HepG2 (cell line): ENCODE data around the gene DCLK1. TPM values are rescaled to one million over a fixed set of nuclear protein-coding genes. Genes with fewer than 3 reads are reported as not detected.

ENCODE experiments used
- ATAC-seq: fragments of 200-7000 bp; cut with Tn5 transposase; 3 replicates; pipeline ENCODE4 v1.9.1; 2020; ENCODE audit warnings: mild to moderate bottlenecking, moderate library complexity
- BruUV-seq: library from RNA; stranded (reverse); fragments of 400-500 nt; replicated peaks from 2 replicates; lab custom pipeline; 2021; lab: Mats Ljungman, UMichigan
- CTCF ChIA-PET: fragments of 300-600 bp; formaldehyde crosslinking; extraction: SDS; loops from one replicate; lab custom pipeline; 2021; ENCODE audit warnings: low total read pairs, inconsistent platforms, low intra/inter-chr PET ratio; lab: Yijun Ruan, JAX
- POLR2A ChIA-PET: fragments of 350-600 bp; sonication (Branson Sonifier 250); formaldehyde crosslinking; loops from one replicate; lab custom pipeline; 2020; ENCODE audit warnings: antibody characterized with exemption, inconsistent platforms; lab: Yijun Ruan, JAX
- DNase-seq: peaks from one replicate; pipeline ENCODE4 v3.0.0-alpha.2; 2015; ENCODE audit warnings: low spot score
- FAIRE-seq: peaks from 3 replicates; lab custom pipeline; 2011; peaks lifted over from hg19 to GRCh38; lab: Jason Lieb, UNC
- H2AFZ ChIP-seq: one replicate; pipeline ENCODE4 v1.6.1; 2011; ENCODE audit warnings: low read length, inconsistent platforms
- H3K27ac ChIP-seq: fragments of 300-600 bp; 3 replicates; pipeline ENCODE4 v1.8.0; 2011; ENCODE audit warnings: mixed run types, mild to moderate bottlenecking, mixed read lengths, low read length, inconsistent platforms; ENCODE audit not compliant: insufficient read depth; ENCODE audit errors: extremely low read length
- H3K27me3 ChIP-seq, 2 experiments: fragments of 200-600 bp in 1 of 2; 2 replicates in 1 of 2; 3 replicates in 1 of 2; pipeline versions ENCODE4 v1.6.0 to v1.8.0; 2011; ENCODE audit warnings: low read length in 2 of 2, mild to moderate bottlenecking in 2 of 2, moderate library complexity in 2 of 2, inconsistent platforms in 1 of 2; ENCODE audit not compliant: insufficient read depth in 2 of 2, control insufficient read depth in 1 of 2
- H3K36me3 ChIP-seq, 2 experiments: fragments of 200-600 bp in 1 of 2; replicated peaks in 1 of 2; 2 replicates in 1 of 2; 3 replicates in 1 of 2; pipeline versions ENCODE4 v1.5.1 to v1.8.0; 2011; ENCODE audit warnings: low read length in 2 of 2, inconsistent platforms in 1 of 2; ENCODE audit not compliant: insufficient read depth in 2 of 2, control insufficient read depth in 1 of 2
- H3K4me1 ChIP-seq: 2 replicates; pipeline ENCODE4 v1.5.1; 2012; ENCODE audit warnings: low read length, inconsistent platforms; ENCODE audit not compliant: insufficient read depth
- H3K4me2 ChIP-seq: 2 replicates; pipeline ENCODE4 v1.6.0; 2011; ENCODE audit warnings: low read depth, low read length, inconsistent platforms
- H3K4me3 ChIP-seq, 3 experiments: fragments of 200-600 bp in 1 of 3; sonication (generic), shearing (Covaris generic) in 1 of 3; replicated peaks in 1 of 3; 2 replicates each; pipeline ENCODE4 v1.5.1; 2011 to 2016; ENCODE audit warnings: low read length in 3 of 3, inconsistent platforms in 2 of 3, low read depth in 2 of 3, mild to moderate bottlenecking in 2 of 3, control low read depth in 1 of 3, mixed read lengths in 1 of 3; ENCODE audit not compliant: insufficient read depth in 1 of 3
- H3K79me2 ChIP-seq: one replicate; pipeline ENCODE4 v1.6.1; 2011; ENCODE audit warnings: low read length, inconsistent platforms; ENCODE audit not compliant: insufficient read depth
- H3K9ac ChIP-seq: 2 replicates; pipeline ENCODE4 v1.6.0; 2011; ENCODE audit warnings: mild to moderate bottlenecking, low read depth, low read length, inconsistent platforms; ENCODE audit not compliant: insufficient read depth
- H3K9me3 ChIP-seq: 2 replicates; pipeline ENCODE4 v1.5.1; 2012; ENCODE audit warnings: mild to moderate bottlenecking, low read length
- H4K20me1 ChIP-seq: 2 replicates; pipeline ENCODE4 v1.6.0; 2011; ENCODE audit warnings: inconsistent platforms, mild to moderate bottlenecking, low read length, moderate library complexity; ENCODE audit not compliant: insufficient read depth
- ARID2 ChIP-seq: sonication (generic); formaldehyde crosslinking; IDR thresholded peaks from 2 replicates; pipeline ENCODE4 v1.8.1; 2022; ENCODE audit warnings: mild to moderate bottlenecking, missing genetic modification reagents, borderline replicate concordance
- BCL6 ChIP-seq: IDR thresholded peaks from 2 replicates; pipeline ENCODE4 v1.6.1; 2016; ENCODE audit warnings: missing genetic modification reagents, missing compliant biosample characterization
- EZH2 ChIP-seq: conservative IDR thresholded peaks from 2 replicates; pipeline ENCODE4 v1.6.1; 2012; ENCODE audit warnings: mild to moderate bottlenecking, low read depth, low read length, moderate library complexity
- ZNF224 ChIP-seq: sonication (generic); formaldehyde crosslinking; IDR thresholded peaks from 2 replicates; pipeline ENCODE4 v1.5.0; 2020; ENCODE audit warnings: mild to moderate bottlenecking, missing genetic modification reagents
- ZNF33A ChIP-seq: sonication (generic); formaldehyde crosslinking; IDR thresholded peaks from 2 replicates; pipeline ENCODE4 v1.5.1; 2020; ENCODE audit warnings: missing genetic modification reagents, mild to moderate bottlenecking, moderate library complexity, borderline replicate concordance
- WGBS: methylation state at CpG from one replicate; pipeline ENCODE4 v1.1.6; 2017; ENCODE audit warnings: low lambda C conversion rate; 5-methylcytosine and 5-hydroxymethylcytosine counted together
- in situ Hi-C: cut with HindIII; loops from 2 replicates; pipeline ENCODE4 v1.10.0; 2017; ENCODE audit warnings: low pct_unique_long_range_greater_than_20kb; ENCODE audit not compliant: extremely low pct_ligation_motif_present
- intact Hi-C: fragments of 100-400 bp; cut with micrococcal nuclease; formaldehyde crosslinking; loops from one replicate; pipeline ENCODE4 v1.10.0; 2022; ENCODE audit not compliant: unreplicated experiment
- polyA plus RNA-seq, 8 experiments: library from polyadenylated mRNA; depleted of rRNA in 3 of 8; stranded (reverse) in 7 of 8; unstranded in 1 of 8; fragments of >200 nt; fragmentation: Illumina TruSeq in 4 of 8; extraction: Trizol in 4 of 8; gene quantifications; 2 replicates each; pipeline versions ENCODE4 v1.2.1 to v1.2.3, GENCODE V29; 2011 to 2016; ENCODE audit warnings: low read depth in 4 of 8, missing spikeins in 1 of 8, mixed read lengths in 1 of 8; ENCODE audit not compliant: insufficient read depth in 1 of 8
- total RNA-seq, 5 experiments: library from RNA; depleted of rRNA; stranded (reverse); fragments of >200 nt; fragmentation: Illumina TruSeq; extraction: Trizol; gene quantifications; 2 replicates each; pipeline ENCODE4 v1.2.3, GENCODE V29; 2016; ENCODE audit warnings: low read depth in 1 of 5
- TF ChIP-seq, protein P1 (sequence below): sonication (generic); formaldehyde crosslinking; IDR thresholded peaks from 2 replicates; pipeline ENCODE4 v1.4.0; 2020; ENCODE audit warnings: missing genetic modification reagents
- TF ChIP-seq, protein P2 (sequence below): sonication (generic); formaldehyde crosslinking; IDR thresholded peaks from 2 replicates; pipeline ENCODE4 v1.4.0; 2020; ENCODE audit warnings: mild to moderate bottlenecking, missing genetic modification reagents
- TF ChIP-seq, protein P3 (sequence below): sonication (generic); formaldehyde crosslinking; IDR thresholded peaks from 2 replicates; pipeline ENCODE4 v1.4.0; 2020; ENCODE audit warnings: missing genetic modification reagents, borderline replicate concordance

DCLK1 gene
- total and polyA plus RNA-seq, 2 of the 13 experiments (the other 11 are each of a cell fraction or from before 2014, with no cell fraction given) = not detected

DNA sequence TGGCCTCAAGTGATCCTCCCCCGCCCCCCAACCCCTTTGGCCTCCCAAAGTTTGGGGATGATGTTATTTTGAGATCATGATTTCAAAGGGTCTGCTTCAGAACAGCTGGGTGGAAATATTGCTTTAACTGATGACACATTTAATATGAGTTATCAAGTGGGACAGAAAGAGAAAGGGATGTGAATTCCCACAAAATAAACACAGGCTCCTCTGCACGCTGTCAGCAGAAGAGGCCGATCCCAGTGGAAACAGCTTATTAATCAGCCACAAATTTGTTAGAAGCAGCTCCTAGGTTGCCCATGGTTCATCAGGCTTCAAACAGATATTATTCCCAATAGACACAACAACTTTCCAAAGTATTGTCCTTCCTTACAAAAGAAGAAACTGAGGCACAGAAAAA, 4.7 kb downstream of the DCLK1 start (continued):
- TF ChIP-seq ARID2 (CRISPR knock-in tag) (no peak), BCL6 (CRISPR knock-in tag) (no peak), EZH2 (no peak)
- TF ChIP-seq, protein P1, sequence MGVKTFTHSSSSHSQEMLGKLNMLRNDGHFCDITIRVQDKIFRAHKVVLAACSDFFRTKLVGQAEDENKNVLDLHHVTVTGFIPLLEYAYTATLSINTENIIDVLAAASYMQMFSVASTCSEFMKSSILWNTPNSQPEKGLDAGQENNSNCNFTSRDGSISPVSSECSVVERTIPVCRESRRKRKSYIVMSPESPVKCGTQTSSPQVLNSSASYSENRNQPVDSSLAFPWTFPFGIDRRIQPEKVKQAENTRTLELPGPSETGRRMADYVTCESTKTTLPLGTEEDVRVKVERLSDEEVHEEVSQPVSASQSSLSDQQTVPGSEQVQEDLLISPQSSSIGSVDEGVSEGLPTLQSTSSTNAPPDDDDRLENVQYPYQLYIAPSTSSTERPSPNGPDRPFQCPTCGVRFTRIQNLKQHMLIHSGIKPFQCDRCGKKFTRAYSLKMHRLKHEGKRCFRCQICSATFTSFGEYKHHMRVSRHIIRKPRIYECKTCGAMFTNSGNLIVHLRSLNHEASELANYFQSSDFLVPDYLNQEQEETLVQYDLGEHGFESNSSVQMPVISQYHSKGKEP = no peak
- TF ChIP-seq, protein P2, sequence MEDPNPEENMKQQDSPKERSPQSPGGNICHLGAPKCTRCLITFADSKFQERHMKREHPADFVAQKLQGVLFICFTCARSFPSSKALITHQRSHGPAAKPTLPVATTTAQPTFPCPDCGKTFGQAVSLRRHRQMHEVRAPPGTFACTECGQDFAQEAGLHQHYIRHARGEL = no peak

DNA sequence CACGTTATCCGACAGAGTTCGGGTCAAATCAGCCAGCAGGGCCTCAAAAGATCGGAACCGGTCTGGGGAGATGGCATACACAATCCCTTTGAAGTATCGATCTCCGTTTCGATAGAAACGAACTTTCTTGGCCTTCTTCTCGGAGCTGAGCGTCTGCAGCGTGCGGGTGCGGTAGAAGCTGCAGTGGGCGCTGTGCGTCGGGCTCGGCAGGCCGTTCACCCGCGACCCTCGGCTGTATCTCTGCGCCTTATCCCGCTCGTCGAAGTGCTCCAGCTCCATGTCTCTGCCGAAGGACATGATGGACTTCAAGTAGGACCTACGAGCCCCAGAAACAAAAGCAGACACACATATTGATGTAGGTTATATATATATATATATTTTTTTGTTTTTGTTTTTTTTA, 5.3 kb downstream of the DCLK1 start:
- Histone ChIP-seq H3K27ac (no peak overlapping the region), H3K4me2 (no peak overlapping the region), H3K4me3 (no peak overlapping the region), H3K4me1 (no peaks in the 10 kb centered on the region), H3K79me2 (no peaks in the 10 kb centered on the region), H4K20me1 (no peaks in the 10 kb centered on the region), H3K27me3 (peaks cover 0 to 19% of the 10 kb centered on the region in 2 experiments; a peak in 3 of 5 replicates), H2AFZ (no peak overlapping the region), H3K9me3 (no peaks in the 10 kb centered on the region), H3K9ac (no peak overlapping the region), H3K36me3 (no peaks in the 10 kb centered on the region)
- POLR2A ChIA-PET = no interaction called here
- CTCF ChIA-PET = no interaction called here
- BruUV-seq = no TSS peak
- intact Hi-C loops = no loop called here
- FAIRE-seq (no peak), DNase-seq (no peak), ATAC-seq (no peak)
- in situ Hi-C loops = no loop called here
- whole genome bisulfite sequencing = 47% methylated on average over 20 of the region's 28 CpGs
- no peak for TF ChIP-seq ZNF224 (CRISPR knock-in tag)
- no peak for TF ChIP-seq ZNF33A
- TF ChIP-seq, protein P3, sequence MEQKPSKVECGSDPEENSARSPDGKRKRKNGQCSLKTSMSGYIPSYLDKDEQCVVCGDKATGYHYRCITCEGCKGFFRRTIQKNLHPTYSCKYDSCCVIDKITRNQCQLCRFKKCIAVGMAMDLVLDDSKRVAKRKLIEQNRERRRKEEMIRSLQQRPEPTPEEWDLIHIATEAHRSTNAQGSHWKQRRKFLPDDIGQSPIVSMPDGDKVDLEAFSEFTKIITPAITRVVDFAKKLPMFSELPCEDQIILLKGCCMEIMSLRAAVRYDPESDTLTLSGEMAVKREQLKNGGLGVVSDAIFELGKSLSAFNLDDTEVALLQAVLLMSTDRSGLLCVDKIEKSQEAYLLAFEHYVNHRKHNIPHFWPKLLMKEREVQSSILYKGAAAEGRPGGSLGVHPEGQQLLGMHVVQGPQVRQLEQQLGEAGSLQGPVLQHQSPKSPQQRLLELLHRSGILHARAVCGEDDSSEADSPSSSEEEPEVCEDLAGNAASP (CRISPR knock-in tag) = no peak
